EL (cell line): ENCODE data around the gene PHACTR3.

Experiments used
- DNase-seq: peaks from one replicate; pipeline ENCODE4 v3.0.0-alpha.2; 2016

The PHACTR3 gene

GRCh38 chr20:59784365-59784764 lies 180.0 kb downstream of the PHACTR3 start:
- DNase-seq: no peak

GRCh38 chr20:59784791-59785668 lies 180.7 kb downstream of the PHACTR3 start:
- DNase-seq: no peak

- no peak for DNase-seq
Observed at GRCh38 chr20:59785669-59785959, 181.3 kb downstream of the PHACTR3 start.

GRCh38 chr20:59785986-59786795 lies 181.9 kb downstream of the PHACTR3 start:
- no peak for DNase-seq

GRCh38 chr20:59786801-59787537 lies 182.6 kb downstream of the PHACTR3 start:
- DNase-seq: no peak

GRCh38 chr20:59787538-59787890 lies 183.2 kb downstream of the PHACTR3 start:
- DNase-seq: no peak

GRCh38 chr20:59788196-59788735 lies 183.9 kb downstream of the PHACTR3 start:
- no peak for DNase-seq

- no peak for DNase-seq
Observed at GRCh38 chr20:59788811-59789397, 184.6 kb downstream of the PHACTR3 start.

- DNase-seq: no peak
Observed at GRCh38 chr20:59789686-59790085, 185.3 kb downstream of the PHACTR3 start.

- no peak for DNase-seq
Observed at GRCh38 chr20:59790346-59790745, 186.0 kb downstream of the PHACTR3 start.

- DNase-seq: no peak
Observed at GRCh38 chr20:59792300-59792699, 188.0 kb downstream of the PHACTR3 start.

- no peak for DNase-seq
Observed at GRCh38 chr20:59794555-59794954, 190.2 kb downstream of the PHACTR3 start.

GRCh38 chr20:59800309-59800708 lies 196.0 kb downstream of the PHACTR3 start:
- DNase-seq: no peak

GRCh38 chr20:59802018-59802417 lies 197.7 kb downstream of the PHACTR3 start:
- no peak for DNase-seq

- DNase-seq: no peak
Observed at GRCh38 chr20:59802471-59803221, 198.3 kb downstream of the PHACTR3 start.

- no peak for DNase-seq
Observed at GRCh38 chr20:59804347-59804746, 200.0 kb downstream of the PHACTR3 start.

- no peak for DNase-seq
Observed at GRCh38 chr20:59804871-59805665, 200.7 kb downstream of the PHACTR3 start.

GRCh38 chr20:59805786-59806577 lies 201.6 kb downstream of the PHACTR3 start:
- no peak for DNase-seq

GRCh38 chr20:59806578-59806975 lies 202.2 kb downstream of the PHACTR3 start:
- DNase-seq: no peak
